ENCODE results near the gene APOBEC3F.
"Not testable (repeated sequence)": the region's sequence is repeated elsewhere in the genome, so short reads cannot be mapped to it uniquely, and the experiment has no call there.

APOBEC3F gene

DNA sequence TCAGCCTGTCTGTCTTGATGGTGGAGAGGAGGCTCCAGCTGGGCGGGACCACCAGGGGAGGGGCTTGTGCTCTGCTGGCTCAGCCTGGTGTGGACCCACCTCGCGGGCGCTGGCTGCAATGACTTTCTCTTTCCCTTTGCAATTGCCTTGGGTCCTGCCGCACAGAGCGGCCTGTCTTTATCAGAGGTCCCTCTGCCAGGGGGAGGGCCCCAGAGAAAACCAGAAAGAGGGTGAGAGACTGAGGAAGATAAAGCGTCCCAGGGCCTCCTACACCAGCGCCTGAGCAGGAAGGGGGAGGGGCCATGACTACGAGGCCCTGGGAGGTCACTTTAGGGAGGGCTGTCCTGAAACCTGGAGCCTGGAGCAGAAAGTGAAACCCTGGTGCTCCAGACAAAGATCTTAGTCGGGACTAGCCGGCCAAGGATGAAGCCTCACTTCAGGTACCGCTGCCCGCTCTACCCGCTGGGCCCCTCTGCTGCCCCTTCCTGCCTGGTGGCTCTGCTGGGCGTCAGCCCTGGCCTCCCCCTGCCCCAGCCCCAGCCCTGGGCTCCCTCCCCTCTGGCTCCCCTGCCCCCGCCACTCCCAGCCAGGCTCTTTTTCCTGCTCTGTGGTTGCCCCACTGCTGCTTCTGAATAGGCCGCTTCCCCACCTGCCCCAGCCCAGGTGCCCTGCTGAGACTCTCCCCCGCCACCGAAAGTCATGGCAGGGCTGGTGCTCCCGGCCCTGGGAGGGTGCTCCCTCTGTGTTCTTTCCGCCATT, at the start of gene APOBEC3F:
APOBEC3F (plus strand) TSS at position 327 of the 759 bp plus-strand sequence; CDS start at position 424, 97 bp downstream.
- peak; percentile 82 to 88 for DNase-seq

DNA sequence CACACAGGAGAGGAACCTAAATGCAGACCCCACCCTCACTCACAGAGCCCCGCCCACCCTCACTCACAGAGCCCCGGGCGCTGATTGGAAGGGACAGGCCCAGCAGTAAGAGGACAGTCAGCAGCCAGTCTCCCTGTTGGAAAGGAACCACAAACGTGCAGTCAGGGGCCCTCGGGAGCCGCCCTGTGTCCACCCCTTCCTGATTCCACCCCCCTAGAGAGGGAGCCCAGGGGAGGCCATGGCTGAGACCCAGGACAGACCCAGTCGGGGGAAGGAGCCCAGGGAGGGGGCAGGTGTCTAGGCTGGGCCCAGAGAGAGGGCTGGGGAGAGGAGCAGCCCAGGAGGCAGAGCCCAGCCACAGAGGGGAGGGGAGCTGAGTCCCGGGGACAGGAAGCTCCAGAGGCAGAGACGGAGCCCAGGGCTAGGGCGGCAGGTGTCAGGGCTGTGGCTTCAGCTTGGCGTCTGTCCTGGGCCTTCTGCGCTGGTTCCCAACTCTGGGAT, 47.7 kb upstream of the APOBEC3F start:
- not testable (repeated sequence) for DNase-seq

DNA sequence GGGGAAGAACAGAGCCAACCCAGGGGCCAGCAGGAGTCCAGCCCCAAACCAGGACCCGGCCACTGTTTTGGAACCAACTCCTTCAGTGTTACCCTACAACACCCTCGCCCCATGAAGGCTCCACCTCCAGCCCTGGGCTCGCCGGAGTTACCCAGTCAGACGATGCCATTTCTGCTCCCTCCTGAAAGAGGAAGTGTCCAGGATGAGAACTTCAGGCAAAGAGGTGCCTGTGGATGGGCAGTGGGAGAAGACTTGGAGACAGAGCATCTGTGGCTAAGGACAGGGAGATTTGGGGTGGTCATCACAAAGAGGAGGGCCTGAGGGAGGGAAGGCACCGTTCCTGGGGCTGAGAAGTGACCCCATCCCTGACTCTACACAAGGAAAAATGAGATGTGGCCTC, 44.6 kb upstream of the APOBEC3F start:
- no peak for DNase-seq

DNA sequence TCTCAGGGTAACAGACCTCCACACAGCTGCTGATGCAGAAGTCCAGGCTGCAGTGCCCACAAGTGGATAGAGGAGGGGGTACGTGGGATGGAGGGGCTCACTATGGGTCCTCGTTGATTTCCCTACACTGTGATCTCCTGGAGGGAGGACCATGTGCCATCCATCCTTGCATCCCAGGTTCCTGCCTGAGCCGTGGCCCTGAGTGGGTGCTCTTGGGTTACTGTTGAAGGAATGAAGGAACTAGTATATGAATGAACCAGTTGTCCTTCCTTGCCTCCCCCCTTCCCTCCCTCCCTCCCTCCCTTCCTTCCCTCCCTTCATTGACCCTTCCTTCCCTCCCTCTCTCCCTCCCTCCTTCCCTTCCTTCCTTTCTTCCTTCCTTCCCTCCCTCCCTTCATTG, 43.1 kb upstream of the APOBEC3F start:
- DNase-seq, result no peak

DNA sequence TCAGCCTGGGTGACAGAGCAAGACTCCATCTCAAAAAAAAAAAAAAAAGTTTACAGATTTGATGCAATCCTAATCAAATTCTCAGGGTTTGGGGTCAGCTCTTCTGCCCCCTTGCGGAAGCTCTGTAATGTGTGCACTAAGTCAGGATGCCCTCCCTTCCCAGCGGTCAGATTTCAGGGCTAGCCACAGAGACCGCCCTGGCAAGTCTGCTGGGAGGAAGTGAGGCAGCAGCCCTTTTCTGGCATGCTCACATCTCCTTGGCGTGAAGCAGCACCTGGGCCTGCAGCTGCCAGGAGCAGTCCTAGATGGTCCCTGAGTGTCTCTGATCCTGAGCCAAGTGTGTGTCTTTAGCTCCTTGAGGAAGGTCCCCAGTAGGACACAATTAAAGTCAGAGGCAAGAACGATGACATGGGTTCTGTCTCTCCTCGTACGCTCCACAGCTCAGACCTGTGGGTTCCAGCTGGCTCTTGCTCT, 37.5 kb upstream of the APOBEC3F start:
- DNase-seq, result peak; percentile 84

DNA sequence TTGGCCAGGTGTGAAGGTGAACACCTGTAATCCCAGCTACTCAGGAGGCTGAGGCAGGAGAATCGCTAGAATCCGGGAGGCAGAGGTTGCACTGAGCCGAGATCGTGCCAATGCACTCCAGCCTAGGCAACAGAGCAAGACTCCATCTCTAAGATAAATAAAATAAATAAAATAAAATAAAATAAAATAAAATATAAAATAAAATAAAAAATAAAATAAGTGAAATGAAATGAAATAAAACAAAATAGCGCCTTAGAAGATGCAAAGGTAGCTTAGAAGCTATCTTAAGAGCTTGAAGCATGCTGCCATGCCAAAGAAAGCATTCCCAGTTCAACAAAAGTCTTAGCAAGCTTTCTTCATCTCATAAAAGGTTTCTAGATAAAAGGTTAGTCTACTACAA, 33.5 kb upstream of the APOBEC3F start:
- DNase-seq, result no peak

DNA sequence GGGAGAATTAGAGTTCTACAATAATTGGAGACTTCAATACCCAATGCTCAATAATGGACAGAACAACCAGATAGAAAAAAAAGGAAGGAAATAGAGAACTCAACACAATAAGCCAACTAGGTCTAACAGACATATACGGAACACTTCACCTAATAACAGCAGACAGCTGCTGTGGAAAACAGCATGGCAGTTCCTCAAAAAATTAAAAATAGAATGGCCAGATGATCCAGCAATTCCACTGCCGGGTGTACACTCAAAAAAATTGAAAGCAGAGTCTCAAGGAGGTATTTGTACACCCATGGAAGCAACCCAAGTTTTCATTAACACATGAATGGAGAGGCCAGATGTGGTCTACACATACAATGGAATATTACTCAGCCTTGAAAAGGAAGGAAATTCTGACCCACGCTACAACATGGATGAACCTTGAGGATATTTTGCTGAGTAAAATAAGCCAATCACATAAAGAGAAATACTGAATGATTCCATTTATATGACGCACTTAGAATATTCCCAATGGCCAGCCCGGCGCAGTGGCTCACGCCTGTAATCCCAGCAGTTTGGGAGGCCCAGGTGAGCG, 32.3 kb upstream of the APOBEC3F start:
- DNase-seq, result not testable (repeated sequence)

DNA sequence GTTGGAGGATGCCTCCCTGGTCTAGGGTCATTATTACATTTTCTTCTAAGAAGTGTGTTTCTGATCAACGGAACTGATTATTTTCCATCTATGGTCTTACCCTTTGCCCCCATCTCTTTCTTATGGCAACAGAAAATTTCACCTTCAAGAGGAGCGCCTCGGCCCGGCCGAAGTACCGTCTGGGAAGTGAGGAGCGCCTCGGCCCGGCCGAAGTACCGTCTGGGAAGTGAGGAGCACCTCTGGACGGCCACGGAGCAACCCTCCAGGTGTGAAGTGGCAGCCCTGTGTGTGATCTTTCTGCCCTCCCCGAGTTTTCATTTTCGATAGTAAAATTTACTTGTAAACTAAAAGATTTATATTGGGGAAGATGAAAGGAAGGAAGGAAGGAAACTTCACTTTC, 29.7 kb upstream of the APOBEC3F start:
- DNase-seq, result no peak

DNA sequence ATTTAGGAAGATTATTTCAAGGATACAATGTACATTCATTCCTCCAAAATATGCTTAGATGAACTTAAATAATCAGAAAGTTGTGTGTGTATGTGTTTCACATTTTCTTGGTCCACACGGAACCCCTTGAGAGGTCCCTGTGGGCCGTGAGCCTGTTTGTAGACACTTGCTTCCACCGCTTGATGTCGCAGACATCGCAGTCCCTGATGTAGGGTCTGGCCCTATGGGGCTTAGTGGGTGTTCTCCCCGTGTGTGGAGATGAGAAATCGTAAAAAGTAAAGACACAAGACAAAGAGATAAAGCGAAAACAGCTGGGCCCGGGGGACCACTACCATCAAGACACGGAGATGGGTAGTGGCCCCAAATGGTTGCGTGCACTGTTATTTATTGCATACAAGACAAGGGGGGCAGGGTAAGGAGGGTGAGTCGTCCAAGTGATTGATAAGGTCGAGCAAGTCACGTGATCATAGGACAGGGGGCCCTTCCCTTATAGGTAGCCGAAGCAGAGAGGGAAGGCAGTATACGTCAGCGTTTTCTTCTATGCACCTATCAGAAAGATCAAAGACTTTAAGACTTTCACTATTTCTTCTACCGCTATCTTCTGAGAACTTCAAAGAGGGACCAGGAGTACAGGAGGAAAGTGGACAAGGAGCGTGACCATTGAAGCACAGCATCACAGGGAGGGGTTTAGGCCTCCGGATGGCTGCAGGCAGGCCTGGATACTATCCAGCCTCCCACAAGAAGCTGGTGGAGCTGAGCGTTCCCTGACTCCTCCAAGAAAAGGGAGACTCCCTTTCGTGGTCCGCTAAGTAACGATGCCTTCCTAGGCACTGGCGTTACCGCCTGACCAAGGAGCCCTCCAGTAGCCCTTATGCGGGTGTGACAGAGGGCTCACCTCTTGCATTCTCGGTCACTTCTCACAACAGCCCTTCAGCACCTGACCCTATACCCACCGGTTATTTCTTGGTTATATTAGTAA, 27.8 kb upstream of the APOBEC3F start:
- DNase-seq, result no peak

DNA sequence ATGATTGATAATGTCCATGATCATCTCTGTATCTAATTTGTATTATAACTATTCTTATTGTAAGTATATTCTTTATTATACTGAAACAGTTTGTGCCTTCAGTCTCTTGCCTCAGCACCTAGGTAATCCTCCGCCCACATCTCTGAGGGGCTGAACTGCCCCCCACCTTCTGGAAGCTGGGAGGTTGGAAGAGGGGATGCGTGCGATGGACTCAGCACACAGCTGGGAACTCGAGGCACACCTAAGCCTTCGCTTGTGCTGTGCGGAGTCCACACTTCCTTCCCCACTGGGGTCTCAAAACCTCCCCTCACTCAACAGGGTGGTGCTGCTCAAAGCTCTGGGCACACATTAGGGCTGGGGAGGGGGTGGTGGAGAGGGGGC, 27.1 kb upstream of the APOBEC3F start:
- DNase-seq, result not testable (repeated sequence)

DNA sequence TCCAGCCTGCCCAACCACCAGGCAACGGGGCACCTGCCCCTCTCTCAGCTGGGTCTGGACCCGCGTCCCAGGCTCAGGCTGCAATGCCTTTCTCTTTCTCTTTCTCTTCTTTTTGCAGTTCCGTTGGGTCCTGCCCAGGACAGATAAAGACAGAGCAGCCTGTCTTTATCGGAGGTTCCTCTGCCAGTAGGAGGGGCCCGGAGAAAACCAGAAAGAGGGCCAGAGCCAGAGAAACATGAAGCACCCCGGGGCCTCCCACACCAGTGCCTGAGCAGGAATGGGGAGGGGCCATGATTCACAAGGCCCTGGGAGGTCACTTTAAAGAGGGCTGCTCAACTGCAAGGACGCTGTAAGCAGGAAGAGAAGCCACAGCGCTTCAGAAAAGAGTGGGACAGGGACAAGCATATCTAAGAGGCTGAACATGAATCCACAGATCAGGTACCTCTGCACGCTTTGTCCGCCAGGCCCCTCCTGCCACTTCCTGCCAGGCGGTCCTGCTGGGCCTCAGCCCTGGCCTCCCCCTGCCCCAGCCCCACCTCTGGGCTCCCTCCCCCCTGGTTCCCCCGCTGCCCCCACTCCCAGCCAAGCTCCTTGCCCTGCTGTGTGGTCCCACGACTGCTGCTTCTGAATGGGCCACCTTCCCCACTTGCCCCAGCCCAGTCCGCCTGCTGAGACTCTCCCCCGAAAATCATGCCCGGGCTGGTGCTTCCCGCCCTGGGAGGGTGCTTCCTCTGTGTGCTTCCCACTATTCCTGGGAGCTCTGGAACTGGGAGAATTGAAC, 26.5 kb upstream of the APOBEC3F start, which contains the start of gene APOBEC3C:
APOBEC3C (plus strand) TSS at position 316 of the 781 bp plus-strand sequence; CDS start at position 422, 106 bp downstream.
- peak; percentile 84 to 85 for DNase-seq

DNA sequence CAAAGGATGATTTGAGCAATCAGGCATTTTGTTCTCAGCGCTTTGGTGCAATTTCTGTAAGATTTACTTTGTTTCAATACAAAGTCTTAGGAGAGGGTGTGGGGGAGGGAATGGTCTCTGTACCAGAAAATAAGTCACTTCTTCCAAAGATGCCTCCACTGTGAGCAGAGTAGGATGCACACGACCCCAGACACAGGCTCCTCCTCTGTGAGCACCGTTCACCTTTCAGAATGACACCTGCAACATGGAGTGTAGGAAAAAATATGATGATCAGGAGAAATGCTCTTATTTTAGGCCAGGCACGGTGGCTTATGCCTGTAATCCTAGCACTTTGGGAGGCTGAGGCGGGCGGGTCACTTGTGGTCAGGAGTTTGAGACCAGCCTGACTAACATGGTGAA, 25.9 kb upstream of the APOBEC3F start:
- DNase-seq, result not testable (repeated sequence)

DNA sequence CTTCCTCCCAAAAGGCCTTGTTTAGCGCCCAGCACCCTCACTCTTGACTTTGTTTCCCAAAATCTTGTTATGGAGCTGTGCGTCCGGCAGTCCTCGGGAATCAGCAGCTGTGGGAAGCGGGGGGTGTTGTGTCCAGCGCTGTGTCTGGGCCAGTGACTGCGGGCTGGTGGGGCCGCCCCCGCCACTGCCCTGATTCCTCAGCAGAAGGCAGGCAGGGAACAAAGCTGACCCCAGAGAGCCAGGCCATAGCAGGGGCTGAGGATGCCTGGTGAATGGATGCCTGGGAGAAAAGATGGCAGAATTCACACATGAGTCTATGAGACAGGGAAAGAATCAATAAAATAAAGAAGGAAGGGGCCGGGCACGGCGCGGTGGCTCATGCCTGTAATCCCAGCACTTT, 24.1 kb upstream of the APOBEC3F start:
- DNase-seq, result no peak

DNA sequence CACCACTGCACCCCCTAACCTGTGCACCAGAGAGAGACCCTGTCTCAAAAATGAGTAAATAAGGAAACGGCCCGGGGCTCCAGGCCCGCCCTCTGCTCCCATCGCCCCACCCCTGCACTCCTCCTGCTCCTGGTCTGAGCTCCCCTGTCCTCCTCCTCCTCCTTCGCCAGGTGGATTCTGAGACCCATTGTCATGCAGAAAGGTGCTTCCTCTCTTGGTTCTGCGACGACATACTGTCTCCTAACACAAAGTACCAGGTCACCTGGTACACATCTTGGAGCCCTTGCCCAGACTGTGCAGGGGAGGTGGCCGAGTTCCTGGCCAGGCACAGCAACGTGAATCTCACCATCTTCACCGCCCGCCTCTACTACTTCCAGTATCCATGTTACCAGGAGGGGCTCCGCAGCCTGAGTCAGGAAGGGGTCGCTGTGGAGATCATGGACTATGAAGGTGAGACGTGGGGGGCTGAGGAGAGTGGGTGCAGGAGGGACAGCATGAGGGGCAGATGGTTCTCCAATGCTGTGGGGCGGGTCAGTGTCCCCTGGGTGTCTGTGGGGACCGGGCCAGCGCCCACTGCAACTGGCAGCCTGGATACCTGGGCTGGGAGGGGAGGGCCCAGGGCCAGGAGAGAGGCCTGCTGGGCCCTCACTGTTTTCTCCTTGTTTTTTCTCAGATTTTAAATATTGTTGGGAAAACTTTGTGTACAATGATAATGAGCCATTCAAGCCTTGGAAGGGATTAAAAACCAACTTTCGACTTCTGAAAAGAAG, 22.9 kb upstream of the APOBEC3F start:
- DNase-seq, result no peak

DNA sequence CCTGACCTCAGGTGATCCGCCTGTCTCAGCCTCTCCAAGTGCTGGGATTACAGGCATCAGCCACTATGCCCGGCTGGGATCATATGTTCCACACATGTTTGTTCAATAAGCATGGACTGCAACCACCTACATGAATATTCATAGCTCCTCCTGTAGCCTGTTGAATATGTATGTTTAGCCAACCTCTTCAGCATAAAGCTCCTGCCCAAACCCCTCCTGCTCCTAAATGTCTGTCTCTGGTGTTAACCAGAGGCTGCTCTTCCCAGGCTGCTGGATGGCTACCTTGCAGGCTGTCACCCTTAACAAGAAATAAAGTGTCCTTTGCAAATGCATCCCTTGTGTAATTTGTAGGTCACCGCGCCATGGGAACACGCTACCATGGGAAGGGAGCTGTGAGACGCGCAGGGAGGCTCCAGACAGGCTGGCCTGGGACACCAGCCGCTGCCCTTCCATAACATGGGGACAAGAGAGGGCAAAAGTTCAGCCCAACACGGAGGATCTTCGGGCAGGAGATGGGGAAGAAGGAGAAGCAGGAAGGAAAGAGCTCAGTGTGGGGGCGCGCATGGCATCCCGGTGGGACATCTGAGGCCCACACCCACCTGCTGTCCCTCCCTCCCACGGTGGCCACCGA, 20.5 kb upstream of the APOBEC3F start:
- not testable (repeated sequence) for DNase-seq

DNA sequence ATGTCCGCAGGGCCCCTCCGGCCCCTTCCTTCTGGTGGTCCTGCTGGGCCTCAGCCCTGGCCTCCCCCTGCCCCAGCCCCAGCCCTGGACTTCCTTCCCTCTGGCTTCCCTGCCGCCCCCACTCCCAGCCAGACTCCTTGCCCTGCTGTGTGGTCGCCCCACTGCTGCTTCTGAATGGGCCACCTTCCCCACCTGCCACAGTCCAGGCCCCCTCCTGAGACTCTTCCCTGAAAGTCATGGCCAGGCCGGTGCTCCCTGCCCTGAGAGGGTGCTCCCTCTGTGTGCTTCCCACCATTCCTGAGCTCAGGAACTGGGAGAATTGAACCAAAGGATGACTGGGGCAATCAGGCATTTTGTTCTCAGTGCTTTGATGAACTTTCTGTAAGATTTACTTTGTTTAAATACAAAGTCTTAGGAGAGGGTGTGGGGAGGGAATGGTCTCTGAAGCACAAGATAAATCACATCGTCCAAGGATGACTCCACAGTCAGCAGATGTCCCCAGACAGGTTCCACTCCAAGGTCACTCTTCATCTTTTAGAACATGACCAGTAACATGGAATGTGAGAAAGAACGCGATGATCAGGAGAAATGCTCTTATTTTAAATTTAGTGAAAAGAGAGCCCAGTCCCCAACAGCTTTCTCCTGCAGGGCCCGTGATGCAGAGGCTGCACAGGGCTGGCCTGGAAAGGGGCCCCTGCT, 19.0 kb upstream of the APOBEC3F start:
- no peak for DNase-seq

DNA sequence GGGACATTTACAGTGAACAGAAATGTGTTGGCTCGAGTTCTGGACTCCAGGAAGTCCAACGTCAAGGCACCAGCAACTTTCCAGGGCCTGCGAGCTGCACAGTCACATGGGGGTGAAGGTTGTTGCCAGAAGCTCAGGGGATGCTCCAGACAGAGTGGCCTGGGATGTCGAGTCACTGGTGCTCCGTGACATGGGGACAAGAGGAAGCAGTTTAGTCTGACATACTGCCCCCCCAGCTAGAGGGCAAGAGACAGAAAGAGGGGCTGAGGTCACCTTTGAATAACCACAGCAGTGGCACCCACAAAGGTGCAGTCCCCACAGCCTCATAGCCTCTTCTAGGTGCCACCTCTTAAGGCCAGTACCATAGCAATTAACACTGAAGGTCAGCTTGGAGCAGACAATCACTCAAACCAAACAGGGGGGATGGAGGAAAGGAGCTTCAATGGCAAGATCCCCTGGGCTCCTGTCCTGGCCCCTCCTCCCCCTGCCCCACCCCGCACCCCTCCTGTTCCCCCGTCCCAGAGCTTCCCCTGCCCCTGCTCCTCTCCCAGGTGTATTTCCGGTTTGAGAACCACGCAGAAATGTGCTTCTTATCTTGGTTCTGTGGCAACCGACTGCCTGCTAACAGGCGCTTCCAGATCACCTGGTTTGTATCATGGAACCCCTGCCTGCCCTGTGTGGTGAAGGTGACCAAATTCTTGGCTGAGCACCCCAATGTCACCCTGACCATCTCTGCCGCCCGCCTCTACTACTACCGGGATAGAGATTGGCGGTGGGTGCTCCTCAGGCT, 15.9 kb upstream of the APOBEC3F start:
- DNase-seq, result peak in 1 of 2 donors; percentile 46

DNA sequence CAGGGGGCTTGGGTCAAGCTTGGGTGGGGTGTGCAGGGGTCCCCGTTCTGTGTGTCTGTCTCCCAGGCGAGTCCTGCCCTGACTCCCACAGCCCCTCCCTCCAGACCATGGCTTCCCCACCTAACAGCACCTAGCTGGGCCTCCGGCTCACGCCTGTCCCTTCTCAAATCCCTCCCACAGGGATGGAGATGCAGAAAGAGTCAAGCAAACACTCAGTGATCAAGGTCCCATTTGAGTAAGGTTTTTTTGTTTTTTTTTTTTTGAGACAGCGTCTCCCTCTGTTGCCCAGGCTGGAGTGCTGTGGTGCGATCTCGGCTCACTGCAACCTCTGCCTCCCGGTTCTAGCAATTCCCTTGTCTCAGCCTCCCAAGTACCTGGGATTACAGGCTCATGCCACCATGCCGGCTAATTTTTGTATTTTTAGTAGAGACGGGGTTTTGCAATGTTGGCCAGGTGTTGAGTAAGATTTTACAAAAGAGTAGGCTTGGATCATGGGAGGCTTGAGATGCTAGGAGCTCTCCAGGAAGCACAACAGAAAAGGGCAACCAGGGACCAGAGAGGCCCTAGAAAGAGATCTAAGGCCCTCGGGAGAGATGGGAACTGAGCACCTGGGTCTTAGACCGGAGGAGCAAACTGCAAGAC, 14.0 kb upstream of the APOBEC3F start:
- DNase-seq, result no peak

DNA sequence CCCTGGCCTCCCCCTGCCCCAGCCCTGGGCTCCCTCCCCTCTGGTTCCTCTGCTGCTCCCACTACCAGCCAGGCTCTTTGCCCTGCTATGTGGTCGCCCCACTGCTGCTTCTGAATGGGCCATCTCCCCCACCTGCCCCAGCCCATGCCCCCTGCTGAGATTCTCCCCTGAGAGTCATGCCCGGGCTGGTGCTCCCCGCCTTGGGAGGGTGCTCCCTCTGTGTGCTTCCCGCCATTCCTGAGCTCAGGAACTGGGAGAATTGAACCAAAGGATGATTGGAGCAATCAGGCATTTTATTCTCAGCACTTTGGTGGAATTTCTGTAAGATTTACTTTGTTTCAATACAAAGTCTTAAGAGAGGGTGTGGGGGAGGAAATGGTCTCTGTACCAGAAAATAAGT, 12.9 kb upstream of the APOBEC3F start:
- no peak for DNase-seq
